Measurements from ENCODE around the gene FOXK2. TPM values are rescaled to one million over a fixed set of nuclear protein-coding genes. Genes with fewer than 3 reads are reported as not detected.
"Not testable (repeated sequence)": the region's sequence is repeated elsewhere in the genome, so short reads cannot be mapped to it uniquely, and the experiment has no call there.

FOXK2 gene
- total RNA-seq, 1 donor from 2014 or later: 44.0 TPM

GRCh38 chr17:82559566-82560251, 40.2 kb downstream of the FOXK2 start:
- no peak for FAIRE-seq
- no peak for TF ChIP-seq CTCF (IDR thresholded peaks at IDR 0.05; ENCODE audit: insufficient read depth, low read length, severe bottlenecking)
- no peaks in the 10 kb centered on the region for H3K27me3 ChIP-seq (ENCODE audit: control insufficient read depth, insufficient read depth, low read length)

GRCh38 chr17:82560252-82560642, 40.7 kb downstream of the FOXK2 start:
- Histone ChIP-seq H3K27me3 (ENCODE audit: control insufficient read depth, insufficient read depth, low read length) (no peaks in the 10 kb centered on the region), H3K36me3 (ENCODE audit: control insufficient read depth, insufficient read depth, low read length) (peaks cover 13% of the 10 kb centered on the region), H3K4me3 (ENCODE audit: low read depth, low read length) (no peak overlapping the region)
- FAIRE-seq (no peak), DNase-seq (ENCODE audit: low read depth) (no peak)
- TF ChIP-seq CTCF (IDR thresholded peaks at IDR 0.05; ENCODE audit: insufficient read depth, low read length, severe bottlenecking): no peak

More at GRCh38 chr17:82559566-82560251, 40.2 kb downstream of the FOXK2 start:
- DNase-seq (ENCODE audit: low read depth): no peak
- Histone ChIP-seq H3K4me3 (ENCODE audit: low read depth, low read length) (no peak overlapping the region), H3K36me3 (ENCODE audit: control insufficient read depth, insufficient read depth, low read length) (peaks cover 13% of the 10 kb centered on the region)

- no peak for TF ChIP-seq CTCF (IDR thresholded peaks at IDR 0.05; ENCODE audit: insufficient read depth, low read length, severe bottlenecking)
- peaks cover 14% of the 10 kb centered on the region for H3K36me3 ChIP-seq (ENCODE audit: control insufficient read depth, insufficient read depth, low read length)
- DNase-seq (ENCODE audit: low read depth) (no peak), FAIRE-seq (no peak)
- H3K4me3 ChIP-seq (ENCODE audit: low read depth, low read length): no peak overlapping the region
- H3K27me3 ChIP-seq (ENCODE audit: control insufficient read depth, insufficient read depth, low read length): no peaks in the 10 kb centered on the region
These were observed 41.4 kb downstream of the FOXK2 start for GRCh38 chr17:82560802-82561428.

- H3K27me3 ChIP-seq (ENCODE audit: control insufficient read depth, insufficient read depth, low read length): no peaks in the 10 kb centered on the region
- no peak overlapping the region for H3K4me3 ChIP-seq (ENCODE audit: low read depth, low read length)
- H3K36me3 ChIP-seq (ENCODE audit: control insufficient read depth, insufficient read depth, low read length): peaks cover 18% of the 10 kb centered on the region
- FAIRE-seq (no peak), DNase-seq (ENCODE audit: low read depth) (no peak)
- TF ChIP-seq CTCF (IDR thresholded peaks at IDR 0.05; ENCODE audit: insufficient read depth, low read length, severe bottlenecking): no peak
These were observed 42.0 kb downstream of the FOXK2 start for GRCh38 chr17:82561429-82562035.

GRCh38 chr17:82562718-82563220, 43.2 kb downstream of the FOXK2 start:
- not testable (repeated sequence) for FAIRE-seq; DNase-seq (ENCODE audit: low read depth); H3K27me3 ChIP-seq (ENCODE audit: control insufficient read depth, insufficient read depth, low read length); H3K4me3 ChIP-seq (ENCODE audit: low read depth, low read length)
- peaks cover 22% of the 10 kb centered on the region for H3K36me3 ChIP-seq (ENCODE audit: control insufficient read depth, insufficient read depth, low read length)

GRCh38 chr17:82563318-82563717, 43.8 kb downstream of the FOXK2 start:
- peaks cover 24% of the 10 kb centered on the region for H3K36me3 ChIP-seq (ENCODE audit: control insufficient read depth, insufficient read depth, low read length)

GRCh38 chr17:82563745-82564144, 44.2 kb downstream of the FOXK2 start:
- FAIRE-seq: not testable (repeated sequence)

More at GRCh38 chr17:82563318-82563717, 43.8 kb downstream of the FOXK2 start:
- Histone ChIP-seq H3K27me3 (ENCODE audit: control insufficient read depth, insufficient read depth, low read length) (no peaks in the 10 kb centered on the region), H3K4me3 (ENCODE audit: low read depth, low read length) (no peak overlapping the region)
- DNase-seq (ENCODE audit: low read depth): no peak
- no peak for FAIRE-seq
- TF ChIP-seq CTCF (IDR thresholded peaks at IDR 0.05; ENCODE audit: insufficient read depth, low read length, severe bottlenecking): no peak

More at GRCh38 chr17:82563745-82564144, 44.2 kb downstream of the FOXK2 start:
- H3K27me3 ChIP-seq (ENCODE audit: control insufficient read depth, insufficient read depth, low read length); DNase-seq (ENCODE audit: low read depth); H3K4me3 ChIP-seq (ENCODE audit: low read depth, low read length): not testable (repeated sequence)
- peaks cover 23% of the 10 kb centered on the region for H3K36me3 ChIP-seq (ENCODE audit: control insufficient read depth, insufficient read depth, low read length)

Measured in bronchial epithelial cell (primary cell).